EL (cell line): ENCODE results near the gene DDX1.
"Not testable (repeated sequence)": the region's sequence is repeated elsewhere in the genome, so short reads cannot be mapped to it uniquely, and the experiment has no call there.

Experiments
- DNase-seq: peaks from one replicate; pipeline ENCODE4 v3.0.0-alpha.2; 2016

DDX1 gene

DNA sequence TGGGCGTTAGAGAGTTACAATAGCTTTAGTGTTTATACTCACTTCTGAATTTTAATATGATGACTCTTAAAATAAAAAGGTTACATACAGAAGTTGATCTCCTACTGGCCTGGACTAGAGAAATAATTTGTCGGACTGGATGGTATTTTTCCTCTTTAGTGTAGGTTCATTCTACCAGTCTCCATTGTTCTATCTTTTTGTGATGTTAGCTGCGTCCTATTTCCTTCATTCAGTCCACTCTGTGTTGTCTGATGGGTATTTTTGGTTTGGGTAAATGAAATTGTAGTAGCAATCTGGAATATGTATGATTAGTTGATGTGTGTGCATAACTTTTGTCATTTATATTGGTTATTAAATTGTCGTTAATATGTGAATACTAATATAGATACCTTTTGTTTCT, 5.3 kb downstream of the DDX1 start:
- DNase-seq, result no peak

DNA sequence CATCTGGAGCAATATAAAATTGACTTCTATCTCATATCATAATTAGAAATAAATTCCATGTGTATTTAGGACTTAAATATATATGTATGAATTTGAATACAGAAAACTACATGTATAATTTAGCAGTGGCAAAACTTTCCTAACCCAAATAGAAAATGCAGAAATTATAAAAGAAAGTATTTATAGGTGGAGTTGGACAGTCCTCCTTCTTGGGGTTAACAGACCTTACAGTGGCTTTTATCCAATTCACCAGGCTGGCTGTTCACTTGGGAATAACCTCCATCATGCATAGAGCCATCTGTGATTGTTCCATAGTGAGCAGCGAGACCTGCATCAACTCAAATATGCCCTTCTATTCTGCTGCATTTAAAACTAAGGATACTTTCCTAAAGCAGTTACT, 8.3 kb downstream of the DDX1 start:
- no peak for DNase-seq

DNA sequence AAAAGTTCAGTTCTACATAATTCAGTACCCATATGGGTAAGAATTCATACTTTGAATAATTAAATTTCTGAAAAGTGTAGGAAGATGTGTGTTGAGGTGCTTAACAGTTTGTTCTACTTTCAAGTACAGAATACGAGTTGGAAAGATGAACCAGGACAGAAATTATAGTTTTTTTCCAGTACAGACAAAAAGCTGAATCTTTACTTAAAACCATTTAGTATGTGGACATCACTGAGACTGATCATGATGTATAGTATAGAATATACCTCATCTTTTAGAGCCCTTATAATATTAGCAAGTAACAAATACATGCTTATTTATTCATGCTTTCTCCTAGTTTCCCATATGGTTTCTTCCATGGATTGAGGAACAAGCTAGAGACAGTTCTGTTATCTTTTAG, 10.0 kb downstream of the DDX1 start:
- no peak for DNase-seq

DNA sequence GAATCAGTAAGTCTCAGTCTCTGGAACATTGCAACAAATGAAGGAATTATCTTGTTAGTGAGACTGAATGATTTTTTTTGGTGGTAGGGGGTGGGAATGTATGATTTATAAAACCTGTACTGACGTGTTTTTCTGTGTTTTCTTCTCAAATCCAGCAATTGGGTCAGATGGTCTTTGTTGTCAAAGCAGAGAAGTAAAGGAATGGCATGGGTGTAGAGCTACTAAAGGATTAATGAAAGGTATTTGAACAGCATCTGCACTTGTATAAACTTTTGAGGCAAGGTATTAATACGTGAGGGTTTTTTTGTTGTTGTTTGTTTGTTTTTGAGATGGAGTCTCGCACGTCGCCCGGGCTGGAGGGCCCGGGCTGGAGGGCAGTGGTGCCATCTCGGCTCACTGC, 10.7 kb downstream of the DDX1 start:
- DNase-seq, result no peak

DNA sequence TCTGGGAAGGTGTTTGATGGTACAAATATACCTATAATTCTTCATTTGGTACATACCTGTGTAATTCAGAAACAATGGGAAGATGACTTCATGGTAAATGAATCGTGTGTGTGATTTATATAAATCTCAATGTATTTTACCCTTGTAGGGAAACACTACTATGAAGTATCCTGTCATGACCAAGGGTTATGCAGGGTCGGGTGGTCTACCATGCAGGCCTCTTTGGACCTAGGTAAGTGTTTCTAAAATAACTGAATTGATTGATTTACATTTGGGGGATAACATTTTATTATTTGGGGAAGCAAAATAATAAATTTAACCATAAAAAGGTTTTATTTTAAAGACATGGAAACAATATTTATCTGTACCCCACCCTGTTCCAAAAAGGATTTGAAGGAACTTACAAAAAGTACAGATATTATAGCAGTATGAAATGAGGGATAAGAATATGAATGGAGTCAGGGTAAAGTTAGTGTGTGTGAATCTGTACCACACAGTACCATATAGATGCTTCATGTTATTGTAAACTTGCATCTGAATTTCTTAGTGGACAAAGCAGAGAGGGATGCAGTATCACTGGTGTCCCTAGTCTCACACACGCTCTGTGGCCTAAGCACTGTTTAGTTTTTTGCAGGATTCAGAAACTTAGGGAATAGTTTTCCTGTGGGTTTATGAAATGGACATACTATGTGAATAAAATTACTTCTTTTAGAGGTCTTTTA, 11.5 kb downstream of the DDX1 start:
- DNase-seq, result no peak

DNA sequence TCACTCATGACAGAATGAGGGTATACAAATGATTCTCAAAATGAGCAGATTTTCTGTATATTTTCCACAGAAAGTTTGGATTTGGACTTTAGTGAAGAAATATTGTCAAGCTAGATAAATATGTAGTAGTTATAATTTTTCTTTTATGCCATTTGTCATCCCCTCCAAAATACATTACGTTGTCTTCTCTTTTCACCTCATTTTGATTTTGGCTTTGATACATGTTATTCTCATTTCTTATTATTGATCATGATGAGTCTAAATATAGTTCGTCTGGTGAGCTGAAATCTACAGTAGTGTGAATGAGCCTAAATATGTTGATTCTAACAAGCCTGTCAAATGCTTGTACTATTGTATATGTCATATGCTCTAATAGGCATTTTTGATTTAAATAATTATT, 12.3 kb downstream of the DDX1 start:
- no peak for DNase-seq

DNA sequence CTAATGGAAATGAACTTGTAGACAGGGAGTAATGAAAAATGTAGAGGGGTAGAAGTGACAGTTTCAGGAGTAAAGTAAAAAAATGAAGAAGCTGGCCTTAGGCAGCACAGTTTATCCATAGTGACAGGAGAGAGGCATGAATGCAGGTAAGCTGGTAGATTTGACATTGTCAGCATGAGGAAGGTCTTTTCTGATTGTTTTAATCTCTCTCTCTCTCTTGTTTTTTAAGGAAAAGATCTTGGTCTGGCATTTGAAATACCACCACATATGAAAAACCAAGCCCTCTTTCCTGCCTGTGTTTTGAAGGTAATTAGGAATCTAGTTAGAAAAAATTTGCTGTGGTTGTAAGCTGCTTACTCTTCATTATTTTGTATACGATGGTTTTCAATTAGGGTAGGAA, 14.1 kb downstream of the DDX1 start:
- DNase-seq, result no peak

DNA sequence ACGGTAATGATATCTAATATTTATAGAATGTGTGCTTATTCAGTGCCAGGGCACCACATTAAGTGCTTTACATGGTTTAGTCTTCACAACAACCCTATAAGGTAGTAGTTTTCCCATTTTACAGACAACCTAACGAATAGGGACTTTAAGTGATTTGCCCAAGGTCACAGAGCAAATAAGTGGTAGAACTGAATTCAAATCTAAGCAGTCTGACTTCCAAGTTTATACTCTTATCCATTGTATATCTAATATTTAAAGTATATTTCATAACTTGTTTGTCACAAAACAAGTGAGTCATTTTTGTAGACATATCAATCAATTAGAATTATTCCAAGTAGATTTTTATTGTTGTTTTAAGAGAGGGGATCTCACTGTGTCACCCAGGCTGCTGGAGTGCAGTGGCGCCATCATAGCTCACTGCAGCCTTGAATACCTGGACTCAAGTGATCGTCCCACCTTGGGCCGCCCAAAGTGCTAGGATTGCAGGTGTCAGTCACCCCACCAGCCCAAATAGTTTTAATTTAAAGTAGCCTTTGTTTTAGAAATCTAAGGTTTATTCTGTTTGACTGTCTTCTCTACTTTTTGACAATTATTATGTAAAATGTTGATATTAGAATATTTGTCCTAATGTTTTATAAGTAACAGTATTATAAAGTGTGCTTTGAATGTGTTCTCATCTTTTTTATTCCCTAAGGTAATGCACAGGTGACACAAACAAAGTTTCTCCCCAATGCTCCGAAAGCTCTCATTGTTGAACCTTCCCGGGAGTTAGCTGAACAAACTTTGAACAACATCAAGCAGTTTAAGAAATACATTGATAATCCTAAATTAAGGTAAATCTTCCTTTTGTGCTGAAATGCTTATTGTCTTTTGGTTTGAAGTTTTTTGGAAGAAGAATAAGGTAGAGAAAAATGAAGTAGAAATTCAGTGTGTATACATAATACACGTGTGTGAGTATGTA, 15.1 kb downstream of the DDX1 start:
- DNase-seq, result no peak

DNA sequence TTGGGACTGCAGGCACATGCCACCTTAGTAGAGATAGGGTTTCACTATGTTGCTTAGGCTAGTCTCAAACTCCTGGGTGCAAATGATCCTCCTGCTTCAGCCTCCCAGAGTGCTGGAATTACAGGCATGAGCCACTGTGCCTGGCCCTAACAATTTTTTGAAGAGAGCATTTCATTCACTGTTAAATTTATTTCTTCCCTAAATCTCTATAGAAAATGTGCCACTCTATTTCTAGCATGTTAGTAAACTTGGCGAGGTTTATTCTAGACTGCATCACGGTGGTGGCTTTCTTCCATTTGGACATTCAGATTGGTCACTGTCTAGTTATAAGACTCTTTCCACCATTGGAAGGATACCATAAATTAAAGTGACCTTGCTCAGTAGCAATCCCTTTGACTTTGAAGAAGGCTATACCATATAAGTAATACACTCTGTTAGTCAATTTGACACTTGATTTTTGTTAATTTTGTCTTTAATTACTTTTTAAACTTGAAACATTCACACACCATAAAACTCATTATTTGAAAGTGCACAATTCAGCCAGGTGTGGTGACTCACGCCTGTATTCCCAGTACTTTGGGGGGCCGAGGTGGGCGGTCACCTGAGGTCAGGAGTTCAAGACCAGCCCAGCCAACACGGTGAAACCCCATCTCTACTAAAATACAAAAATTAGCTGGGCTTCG, 16.2 kb downstream of the DDX1 start:
- no peak for DNase-seq

DNA sequence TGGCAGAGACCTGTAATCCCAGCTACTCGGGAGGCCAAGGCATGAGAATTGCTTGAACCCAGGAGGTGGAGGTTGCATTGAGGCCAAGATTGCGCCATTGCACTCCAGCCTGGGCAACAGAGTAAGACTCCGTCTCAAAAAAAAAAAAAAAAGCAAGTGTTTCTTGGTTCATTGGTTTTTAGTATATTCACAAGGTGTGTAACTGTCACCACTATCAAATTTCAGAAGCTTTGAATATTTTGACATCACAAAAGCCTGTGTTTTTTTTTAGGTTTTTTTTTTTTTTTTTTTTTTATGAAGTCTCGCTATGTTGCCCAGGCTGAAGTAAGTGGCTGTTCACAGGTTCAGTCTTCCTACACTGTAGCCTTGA, 16.7 kb downstream of the DDX1 start:
- no peak for DNase-seq

DNA sequence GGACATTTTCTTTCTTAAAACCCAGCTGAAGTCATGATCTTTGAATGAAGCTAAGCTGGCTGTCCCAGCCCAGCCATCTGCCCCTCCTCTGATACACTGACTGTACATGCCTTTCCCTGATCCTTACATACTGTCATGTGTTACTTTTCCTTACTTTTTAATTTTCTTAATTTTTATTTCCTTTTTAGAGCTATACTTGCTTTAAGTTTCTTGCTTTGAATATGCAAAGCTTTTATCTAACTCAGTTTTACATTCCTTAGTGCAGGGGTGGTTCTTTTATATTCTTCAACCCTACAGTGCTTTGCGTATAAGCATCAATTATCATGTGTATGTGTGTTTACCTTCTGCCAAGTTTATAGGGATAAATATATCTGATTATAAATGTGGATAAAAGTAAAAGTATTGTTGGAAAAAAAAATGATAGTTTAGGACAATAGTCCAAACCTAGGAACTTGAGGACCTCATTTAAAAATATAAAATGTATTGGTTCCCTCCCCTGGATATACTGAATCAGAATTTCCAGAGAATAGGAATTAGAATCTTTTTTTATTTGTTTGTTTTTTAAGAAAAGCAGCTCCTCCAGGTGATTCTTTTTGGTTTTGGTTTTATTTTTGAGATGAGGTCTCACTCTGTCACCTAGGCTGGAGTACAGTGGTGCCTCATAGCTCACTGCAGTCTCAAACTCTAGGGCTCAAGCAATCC, 17.8 kb downstream of the DDX1 start:
- DNase-seq, result no peak

DNA sequence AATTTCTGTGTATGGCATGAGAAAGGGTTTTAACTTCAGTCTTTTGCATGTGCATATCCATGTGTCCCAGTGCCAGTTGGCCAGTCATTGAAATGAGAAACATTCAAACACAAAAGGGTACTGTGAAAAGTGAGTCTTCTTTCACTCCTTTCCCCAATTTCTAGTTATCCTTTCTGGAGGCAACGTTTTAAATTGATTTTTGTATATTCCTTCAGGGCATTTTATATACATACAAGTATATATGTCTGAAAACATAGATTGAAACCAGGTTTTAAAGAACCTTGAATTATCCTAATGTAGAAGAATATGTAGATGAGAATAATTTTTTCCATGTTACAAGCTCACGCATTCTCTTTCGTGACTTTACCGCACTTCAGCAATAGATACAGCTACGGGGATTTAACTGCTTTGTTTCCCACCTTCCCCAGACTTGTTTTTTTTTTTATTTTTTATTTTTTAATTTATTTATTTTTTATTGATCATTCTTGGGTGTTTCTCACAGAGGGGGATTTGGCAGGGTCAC, 18.8 kb downstream of the DDX1 start:
- no peak for DNase-seq

DNA sequence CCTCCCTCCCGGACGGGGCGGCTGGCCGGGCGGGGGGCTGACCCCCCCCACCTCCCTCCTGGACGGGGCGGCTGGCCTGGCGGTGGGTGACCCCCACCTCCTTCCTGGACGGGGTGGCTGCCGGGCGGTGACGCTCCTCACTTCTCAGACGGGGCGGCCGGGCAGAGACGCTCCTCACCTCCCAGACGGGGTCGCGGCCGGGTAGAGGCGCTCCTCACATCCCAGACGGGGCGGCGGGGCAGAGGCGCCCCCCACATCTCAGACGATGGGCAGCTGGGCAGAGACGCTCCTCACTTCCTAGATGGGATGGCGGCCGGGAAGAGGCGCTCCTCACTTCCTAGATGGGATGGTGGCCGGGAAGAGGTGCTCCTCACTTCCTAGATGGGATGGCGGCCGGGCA, 20.4 kb downstream of the DDX1 start:
- not testable (repeated sequence) for DNase-seq

DNA sequence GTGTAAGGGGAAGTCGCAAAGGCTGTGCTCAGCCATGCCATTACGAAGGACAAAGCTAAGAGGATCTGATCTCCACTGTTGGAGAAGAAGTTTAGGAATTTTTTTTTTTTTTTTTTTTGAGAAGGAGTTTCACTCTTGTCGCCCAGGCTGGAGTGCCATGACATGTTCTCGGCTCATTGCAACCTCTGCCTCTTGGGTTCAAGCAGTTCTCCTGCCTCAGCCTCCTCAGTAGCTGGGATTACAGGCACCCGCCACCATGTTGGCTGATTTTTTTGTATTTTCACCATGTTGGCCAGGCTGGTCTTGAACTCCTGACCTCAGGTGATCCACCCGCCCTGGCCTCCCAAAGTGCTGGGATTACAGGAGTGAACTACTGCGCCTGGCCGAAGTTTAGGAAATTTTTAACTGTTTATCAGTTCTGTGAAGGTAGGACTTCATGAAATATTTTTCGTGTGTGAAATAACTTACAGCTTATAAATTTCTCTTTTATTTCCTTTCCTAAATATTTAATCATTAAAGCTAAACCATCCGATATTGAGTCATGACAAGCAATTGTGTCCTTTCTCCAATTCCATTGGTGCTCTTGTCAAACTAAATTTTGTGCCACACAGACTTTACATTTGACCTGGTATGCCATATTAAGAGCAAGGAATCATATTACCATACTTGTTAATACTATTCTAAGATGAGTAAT, 22.2 kb downstream of the DDX1 start:
- no peak for DNase-seq

DNA sequence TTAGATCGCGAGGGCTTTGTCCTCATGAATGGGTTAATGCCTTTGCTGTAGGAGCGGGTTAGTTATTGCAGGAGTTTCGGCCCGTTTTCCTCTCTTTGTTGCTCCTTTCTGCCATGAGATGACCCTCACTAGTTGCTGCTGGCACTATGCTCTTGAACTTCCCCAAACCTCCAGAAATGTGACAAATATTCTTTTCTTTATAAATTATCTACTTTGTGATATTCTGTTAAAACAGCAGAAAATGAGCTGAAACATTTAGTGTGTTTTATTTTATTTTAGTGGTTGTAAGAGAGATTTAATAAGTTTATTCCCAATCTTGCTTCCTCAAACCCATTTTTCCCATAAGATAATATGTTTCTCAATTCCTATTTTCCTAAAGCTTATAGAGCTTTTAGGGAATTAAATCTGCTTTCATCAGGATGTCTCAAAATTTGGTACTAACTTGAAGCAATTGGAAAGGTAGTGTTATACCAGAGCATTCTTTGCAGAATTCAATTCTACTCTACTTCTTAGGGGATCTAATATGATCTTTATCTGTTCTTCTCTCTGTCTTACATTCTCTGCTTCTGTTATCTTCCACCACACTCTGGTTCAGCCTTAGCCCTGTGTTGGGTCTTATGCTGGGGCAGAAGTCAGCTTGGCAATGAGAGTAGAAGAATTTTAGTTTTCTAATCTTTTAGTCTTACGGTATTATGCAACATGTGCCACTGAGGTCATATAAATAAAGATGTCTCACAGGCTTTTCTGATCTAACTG, 23.1 kb downstream of the DDX1 start:
- DNase-seq, result no peak

DNA sequence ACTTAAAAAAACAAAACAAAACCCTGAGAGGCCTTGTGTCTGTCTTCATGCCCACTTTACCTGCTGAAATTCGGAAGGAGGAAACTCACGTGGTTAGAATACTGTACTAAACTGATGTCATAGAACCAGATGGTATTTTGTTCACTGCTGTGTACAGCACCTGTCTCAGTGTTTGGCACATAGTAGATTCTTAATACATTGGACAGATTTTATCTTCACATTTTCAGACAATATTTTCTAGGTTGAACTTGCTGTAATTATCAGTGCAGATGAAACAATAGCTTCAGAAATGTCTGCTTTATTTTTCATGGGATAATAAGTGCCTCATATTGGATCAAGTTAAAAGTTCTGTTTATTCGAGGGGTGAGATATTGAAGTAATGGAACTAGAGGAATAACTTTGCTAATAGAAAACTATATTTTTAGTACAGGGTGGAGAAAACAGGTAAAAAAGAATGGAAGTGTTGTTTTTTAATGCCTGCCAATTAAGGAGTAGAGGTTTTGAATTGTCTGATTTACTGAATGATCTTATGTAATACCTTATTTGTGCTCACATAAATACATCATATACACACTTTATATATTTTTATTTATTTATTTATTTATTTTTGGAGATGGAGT, 23.7 kb downstream of the DDX1 start:
- no peak for DNase-seq

DNA sequence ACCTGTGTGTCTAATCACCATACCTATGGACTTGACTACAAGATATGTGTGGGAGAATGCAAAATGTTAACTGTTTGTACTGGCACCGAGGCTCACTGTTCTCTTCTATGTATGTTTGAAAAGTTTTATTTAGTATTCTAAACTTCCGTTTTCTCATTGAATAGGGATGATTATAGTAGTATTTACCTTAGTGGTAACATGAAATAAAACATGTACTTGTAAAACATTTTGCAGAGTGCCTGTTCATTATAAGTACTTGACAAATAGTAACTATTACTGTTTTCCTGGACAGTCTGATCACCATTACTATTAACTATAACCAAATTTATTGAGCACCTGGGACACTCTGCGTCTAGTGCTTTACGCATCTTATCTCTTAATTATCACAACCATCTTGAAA, 24.8 kb downstream of the DDX1 start:
- DNase-seq, result no peak

DNA sequence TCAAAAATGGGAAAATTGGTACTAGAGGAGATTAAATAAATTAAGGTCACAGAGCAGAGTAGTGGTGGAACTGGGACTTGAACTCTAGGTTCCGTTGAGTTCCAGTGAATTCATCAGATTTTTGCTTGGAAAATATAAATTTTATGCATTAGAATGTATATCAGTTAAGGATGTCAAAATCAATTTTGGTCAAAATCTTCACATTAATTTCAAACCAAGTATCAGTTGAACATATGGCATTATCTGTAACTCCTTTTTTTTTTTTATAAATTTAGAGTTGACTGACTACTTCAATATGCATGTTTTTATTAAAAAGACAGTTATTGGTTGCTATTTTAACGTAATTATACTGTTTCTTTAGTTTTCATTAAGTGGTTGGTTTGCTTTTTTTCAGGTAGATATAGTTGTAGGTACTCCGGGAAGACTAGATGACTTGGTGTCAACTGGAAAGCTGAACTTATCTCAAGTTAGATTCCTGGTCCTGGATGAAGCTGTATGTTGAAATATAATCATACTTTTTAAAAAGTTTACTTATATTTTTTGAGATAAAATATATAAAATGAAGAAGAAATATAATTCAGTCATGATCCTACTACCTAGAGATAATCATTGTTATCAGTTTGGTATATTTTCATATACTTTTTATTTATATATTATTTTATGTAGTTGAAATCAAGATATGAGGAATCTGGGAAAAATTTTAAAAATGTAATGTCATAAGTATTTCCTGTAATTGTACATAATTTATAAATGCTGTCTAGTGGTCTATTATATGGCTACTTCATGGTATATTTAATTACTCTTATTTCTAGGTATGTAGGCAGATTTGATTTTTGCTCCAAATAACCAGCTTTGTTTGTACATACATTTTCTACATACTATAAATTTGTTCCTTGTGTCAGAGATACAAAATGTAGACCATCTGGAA, 25.4 kb downstream of the DDX1 start:
- no peak for DNase-seq

DNA sequence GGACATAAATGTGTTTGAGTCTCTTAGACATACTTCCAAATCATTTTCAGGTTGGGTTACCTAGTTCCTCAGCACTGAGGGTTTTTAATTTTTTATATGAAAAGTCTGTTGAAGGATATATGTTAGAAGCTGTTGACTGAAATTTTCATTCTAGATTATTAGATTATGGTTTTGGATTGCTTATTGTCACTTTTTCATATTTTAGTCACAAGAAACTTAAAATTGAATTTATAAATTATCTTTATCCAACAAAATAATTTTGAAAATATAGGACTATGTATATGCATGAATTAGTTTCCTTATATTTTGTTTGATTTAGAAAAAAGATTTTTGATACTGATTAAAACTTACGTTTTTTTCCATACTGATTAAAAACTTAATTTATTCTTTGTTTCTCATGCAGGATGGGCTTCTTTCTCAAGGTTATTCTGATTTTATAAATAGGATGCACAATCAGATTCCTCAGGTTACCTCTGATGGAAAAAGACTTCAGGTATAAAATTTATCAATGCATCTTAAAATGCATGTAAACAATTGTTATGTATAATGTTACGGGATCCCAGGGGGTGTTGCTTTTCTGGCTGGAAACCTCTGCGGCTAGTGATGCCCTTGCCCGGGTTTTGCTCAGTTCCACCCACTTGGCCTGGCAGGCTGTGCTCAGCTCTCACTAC, 26.2 kb downstream of the DDX1 start:
- no peak for DNase-seq
